ENCODE data around the gene PLPP2. TPM values are rescaled to one million over a fixed set of nuclear protein-coding genes. Genes with fewer than 3 reads are reported as not detected.
"Not testable (repeated sequence)": the region's sequence is repeated elsewhere in the genome, so short reads cannot be mapped to it uniquely, and the experiment has no call there.

Gene PLPP2
- total RNA-seq, 1 experiment from 2014 or later: 91.1 TPM

DNA sequence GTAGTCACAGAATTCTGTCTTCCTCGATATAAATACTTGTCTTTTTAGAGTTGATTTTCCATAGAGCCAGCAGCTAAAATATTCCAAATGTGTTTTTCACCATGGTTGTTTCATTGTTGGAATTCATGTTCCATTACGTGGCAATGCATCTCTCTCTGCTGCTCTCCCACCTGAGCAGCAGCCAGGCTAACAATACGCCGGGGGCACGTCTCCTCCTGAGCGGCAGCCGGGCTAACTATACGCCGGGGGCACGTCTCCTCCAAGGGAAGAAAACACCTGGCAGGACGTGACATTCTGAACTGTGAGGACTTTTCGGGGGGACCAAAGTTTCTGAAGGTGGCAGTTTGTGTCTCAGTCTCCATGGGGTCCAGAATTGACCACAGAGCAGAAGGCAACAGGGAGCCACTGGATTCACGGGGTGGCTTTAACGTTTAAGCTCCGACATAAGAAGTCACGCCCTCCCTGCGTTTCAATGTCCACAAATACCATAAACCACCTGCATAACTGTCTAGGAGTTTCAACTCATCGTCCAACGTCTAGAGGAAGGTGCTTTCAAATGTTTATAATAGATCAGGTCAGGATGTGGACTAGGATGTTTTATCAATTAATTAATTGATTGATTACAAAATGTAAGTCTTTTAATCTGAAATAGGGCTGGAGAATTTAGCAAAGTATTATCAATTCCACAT is 15.1 kb downstream of the PLPP2 start:
- no peak for DNase-seq (ENCODE audit: extremely low read depth, low read depth)

DNA sequence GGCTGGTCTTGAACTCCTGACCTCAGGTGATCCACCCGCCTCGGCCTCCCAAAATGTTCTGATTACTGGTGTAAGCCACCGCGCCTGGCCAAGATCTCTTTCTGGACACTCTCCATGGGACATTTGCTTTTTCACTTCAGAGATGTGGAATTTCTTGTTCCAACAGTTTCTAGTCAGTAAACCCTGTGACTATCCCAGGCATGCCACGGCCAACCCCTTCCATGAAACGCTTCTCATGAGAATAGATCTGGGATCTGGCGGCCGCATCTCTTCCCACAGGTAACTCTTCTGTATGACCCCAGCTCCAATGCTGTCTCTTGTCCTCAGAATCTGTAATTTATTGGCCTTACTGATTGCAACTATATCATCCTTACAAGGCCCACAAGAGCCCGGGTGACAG is 16.2 kb downstream of the PLPP2 start:
- no peak for DNase-seq (ENCODE audit: extremely low read depth, low read depth)

DNA sequence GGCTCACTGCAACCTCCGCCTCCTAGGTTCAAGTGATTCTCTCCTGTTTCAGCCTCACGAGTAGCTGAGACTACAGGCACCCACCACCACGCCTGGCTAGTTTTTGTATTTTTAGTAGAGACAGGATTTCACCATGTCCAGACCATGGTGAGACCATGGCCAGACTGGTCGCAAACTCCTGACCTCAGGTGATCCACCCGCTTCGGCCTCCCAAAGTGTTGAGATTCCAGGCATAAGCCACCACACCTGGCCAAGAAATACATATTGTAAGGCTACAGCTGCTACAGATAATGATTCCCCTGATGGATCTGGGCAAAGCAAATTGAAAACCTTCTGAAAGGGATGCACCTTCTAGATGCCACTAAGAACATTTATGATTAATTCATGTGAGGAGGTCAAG is 17.8 kb downstream of the PLPP2 start:
- DNase-seq (ENCODE audit: extremely low read depth, low read depth): no peak

DNA sequence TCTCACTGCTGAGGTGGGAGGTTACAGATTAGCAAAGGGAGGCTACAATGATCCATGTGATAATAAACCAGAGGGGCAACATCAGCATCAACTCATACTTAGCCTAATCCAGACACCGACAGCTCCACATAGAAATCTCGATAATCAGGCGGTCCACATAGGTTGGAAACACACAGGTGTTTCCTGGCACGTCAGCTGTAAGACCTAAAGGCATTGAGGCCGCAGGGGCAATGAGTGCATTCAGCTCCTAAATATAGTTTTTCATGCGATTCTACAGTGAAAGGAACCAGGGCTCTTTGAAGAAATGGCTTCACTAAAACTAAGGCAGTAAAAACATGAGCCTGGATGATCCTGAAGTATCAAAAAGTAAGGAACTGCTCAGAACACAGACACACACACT is 19.3 kb downstream of the PLPP2 start:
- DNase-seq (ENCODE audit: extremely low read depth, low read depth): no peak

DNA sequence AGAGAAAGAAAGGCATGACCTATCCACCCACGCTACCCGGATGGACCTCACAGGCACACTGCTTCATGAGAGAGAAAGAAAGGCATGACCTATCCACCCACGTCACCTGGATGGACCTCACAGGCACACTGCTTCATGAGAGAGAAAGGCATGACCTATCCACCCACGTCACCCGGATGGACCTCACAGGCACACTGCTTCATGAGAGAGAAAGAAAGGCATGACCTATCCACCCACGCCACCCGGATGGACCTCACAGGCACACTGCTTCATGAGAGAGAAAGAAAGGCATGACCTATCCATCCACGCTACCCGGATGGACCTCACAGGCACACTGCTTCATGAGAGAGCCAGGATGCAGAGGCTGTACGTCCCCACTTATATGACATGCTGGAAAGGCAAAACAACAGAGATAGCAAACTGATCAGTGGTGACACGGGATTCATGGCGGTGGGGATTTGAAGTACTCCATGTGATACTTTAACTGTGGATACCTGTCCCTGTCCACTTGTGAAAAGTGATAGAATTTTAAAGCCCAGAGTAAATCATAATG is 20.4 kb downstream of the PLPP2 start:
- not testable (repeated sequence) for DNase-seq (ENCODE audit: extremely low read depth, low read depth)

DNA sequence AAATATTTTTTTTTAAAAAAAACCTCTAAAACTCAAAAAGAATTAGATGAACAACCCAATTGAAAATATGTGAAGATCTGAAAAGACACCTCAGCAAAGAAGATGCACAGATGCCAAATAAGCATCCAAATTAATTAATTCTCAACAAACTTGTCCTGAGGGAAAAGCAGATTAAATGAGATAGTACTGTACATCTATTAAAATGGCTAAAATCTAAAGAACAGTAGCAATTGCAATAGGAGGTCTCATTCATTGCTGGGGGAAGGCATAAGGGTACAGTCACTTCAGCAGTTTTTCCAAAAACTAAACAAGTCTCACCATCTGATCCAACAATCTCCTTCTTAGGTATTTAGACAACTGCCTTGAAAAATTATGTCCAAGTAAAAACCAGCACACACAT is 22.0 kb downstream of the PLPP2 start:
- no peak for DNase-seq (ENCODE audit: extremely low read depth, low read depth)

DNA sequence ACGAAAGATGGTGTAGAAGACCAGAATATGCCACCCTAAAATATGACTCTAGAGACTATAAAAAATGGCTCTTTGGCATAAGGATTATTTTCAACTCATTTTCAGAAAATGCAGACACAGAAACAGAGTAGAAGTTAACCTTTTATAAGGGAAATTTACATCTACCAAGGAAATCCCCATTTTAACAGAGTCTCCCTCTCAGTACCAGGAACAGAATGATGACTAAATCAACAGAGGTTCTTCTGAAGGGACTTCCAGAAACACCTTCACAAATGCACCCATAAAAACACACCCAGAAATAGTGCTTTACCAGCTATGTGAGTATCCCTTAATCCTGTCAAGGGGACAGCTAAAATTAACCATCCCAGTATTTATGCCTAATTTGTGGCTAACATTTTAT is 29.1 kb downstream of the PLPP2 start:
- no peak for DNase-seq (ENCODE audit: extremely low read depth, low read depth)

DNA sequence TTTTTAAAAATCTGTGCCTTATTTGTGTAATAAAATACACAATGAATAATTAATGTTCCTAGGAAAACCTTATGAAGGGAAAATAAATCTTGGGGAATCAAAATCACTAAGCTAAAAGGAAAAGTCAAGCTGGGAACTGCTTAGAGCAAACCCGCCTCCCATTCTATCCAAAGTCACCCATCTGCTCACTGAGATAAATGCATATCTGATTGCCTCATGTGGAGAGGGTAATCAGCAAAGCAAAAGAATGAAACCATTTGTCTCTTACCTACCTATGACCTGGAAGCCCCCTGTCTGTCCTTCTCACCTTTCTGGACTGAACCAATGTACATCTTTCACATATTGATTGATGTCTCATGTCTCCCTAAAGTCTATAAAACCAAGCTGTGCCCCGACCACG is 34.4 kb downstream of the PLPP2 start:
- not testable (repeated sequence) for DNase-seq (ENCODE audit: extremely low read depth, low read depth)

DNA sequence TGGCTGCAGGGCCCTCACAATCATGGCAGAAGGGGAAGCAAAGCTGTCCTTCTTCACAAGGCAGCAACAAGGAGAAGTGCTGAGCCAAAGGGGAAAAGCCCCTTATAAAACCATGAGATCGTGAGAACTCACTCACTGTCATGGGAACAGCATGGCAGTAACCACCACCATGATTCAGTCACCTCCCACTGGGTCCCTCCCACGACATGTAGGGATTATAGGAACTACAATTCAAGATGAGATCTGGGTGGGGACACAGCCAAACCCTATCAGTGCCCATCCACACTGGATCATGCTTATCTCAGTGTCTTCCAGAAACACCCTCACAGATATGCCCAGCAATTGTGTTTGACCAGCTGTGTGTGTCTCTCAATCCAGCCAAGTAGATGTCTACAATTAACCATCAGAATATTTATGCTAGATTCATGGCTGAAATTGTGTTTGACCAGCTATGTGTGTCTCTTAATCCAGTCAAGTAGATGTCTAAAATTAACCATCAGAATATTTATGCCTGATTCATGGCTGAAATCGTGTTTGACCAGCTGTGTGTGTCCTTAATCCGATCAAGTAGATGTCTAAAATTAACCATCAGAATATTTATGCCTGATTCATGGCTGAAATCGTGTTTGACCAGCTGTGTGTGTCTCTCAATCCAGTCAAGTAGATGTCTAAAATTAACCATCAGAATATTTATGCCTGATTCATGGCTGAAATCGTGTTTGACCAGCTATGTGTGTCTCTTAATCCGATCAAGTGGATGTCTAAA is 38.6 kb downstream of the PLPP2 start:
- DNase-seq (ENCODE audit: extremely low read depth, low read depth): not testable (repeated sequence)

DNA sequence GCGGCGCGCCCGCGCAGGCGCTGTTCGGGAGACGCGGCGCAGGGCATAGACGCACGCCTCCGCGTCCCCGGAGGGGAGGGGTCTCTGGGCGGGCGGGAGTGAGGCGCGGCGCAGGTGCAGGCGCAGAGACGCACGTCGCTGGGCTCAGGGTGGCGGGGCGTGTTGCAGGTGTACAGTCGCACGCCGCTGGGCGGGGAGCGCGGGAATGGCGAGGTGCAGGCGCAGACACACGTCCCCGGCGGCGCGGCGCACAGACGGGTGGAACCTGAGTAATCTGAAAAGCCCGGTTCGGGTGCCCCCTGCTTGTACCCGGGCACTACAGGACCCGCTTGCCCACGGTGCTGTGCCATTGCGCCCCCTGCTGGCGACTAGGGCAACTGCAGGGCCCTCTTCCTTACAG is 44.7 kb downstream of the PLPP2 start:
- no peak for DNase-seq (ENCODE audit: extremely low read depth, low read depth)

DNA sequence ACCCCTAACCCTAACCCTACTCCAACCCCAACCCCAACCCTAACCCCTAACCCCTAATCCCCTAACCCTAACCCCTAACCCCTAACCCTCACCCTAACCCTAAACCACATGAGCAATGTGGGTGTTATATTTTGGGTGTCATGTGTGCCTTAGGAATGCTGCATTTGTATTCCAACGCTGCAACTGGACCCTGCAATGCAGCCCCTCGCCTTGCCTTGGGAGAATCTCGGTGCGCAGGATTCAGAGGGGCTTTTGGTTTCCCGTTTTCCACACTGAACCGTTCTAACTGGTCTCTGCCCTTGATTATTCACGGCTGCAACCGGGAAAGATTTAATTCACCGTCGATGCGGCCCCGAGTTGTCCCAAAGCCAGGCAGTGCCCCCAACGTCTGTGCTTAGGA is 45.3 kb downstream of the PLPP2 start:
- not testable (repeated sequence) for DNase-seq (ENCODE audit: extremely low read depth, low read depth)

DNA sequence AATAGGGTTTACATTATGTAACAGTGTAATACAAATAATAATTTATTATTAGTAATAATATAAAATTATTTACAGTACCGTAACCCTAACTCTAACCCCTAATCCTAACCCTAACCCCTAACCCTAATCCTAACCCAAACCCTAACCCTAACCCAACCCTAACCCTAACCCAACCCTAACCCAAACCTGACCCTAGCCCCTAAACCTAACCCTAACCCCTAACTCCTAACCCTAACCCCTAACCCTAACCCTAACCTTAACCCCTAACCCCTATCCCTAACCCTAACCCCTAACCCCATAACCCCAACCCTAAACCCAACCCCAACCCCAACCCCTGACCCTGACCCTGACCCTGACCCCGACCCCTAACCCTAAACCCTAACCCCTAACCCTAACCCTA is 45.7 kb downstream of the PLPP2 start:
- DNase-seq (ENCODE audit: extremely low read depth, low read depth): no peak

Other genes starting within 250 kb of the PLPP2 start
- not detected in 2 replicates for gene OR4F17, start 184.3 kb downstream of the PLPP2 start, total RNA-seq (2014; rRNA removed; shearing (Covaris generic))
- 17.8 and 23.2 TPM in 2 replicates for gene MIER2, start 53.4 kb upstream of the PLPP2 start, total RNA-seq (2014; rRNA removed; shearing (Covaris generic))
- 0.05 and 0.12 TPM in 2 replicates for gene C2CD4C, start 117.7 kb upstream of the PLPP2 start, total RNA-seq (2014; rRNA removed; shearing (Covaris generic))
- gene SHC2, start 169.6 kb upstream of the PLPP2 start, total RNA-seq (2014; rRNA removed; shearing (Covaris generic)): 0.58 and 1.1 TPM in 2 replicates
- not detected in 2 replicates for gene MADCAM1, start 205.1 kb upstream of the PLPP2 start, total RNA-seq (2014; rRNA removed; shearing (Covaris generic))
- 10.5 and 14.6 TPM in 2 replicates for gene TPGS1, start 216.1 kb upstream of the PLPP2 start, total RNA-seq (2014; rRNA removed; shearing (Covaris generic))
- gene CDC34, start 240.4 kb upstream of the PLPP2 start, total RNA-seq (2014; rRNA removed; shearing (Covaris generic)): 60.6 and 66.0 TPM in 2 replicates